Adrenal gland (tissue), 5 donors: Measurements from ENCODE around the gene AFMID.

Source experiments
- CTCF ChIP-seq, 6 experiments: fragments of 450-650 bp in 4 of 6; fragments of 200-600 bp in 2 of 6; sonication (generic) in 1 of 6; IDR thresholded peaks; 1 replicate in 5 of 6; 2 replicates in 1 of 6; pipeline versions ENCODE4 v1.5.1 to v1.8.0; 2016 to 2021; ENCODE audit warnings: antibody characterized with exemption in 6 of 6, mild to moderate bottlenecking in 2 of 6, moderate library complexity in 1 of 6
- POLR2A ChIP-seq, 2 donors: fragments of 450-650 bp; IDR thresholded peaks; one replicate each; pipeline ENCODE4 v1.6.1; 2017; ENCODE audit warnings: antibody characterized with exemption in 2 of 2, mild to moderate bottlenecking in 2 of 2, moderate library complexity in 1 of 2
- donor health status: DM: no; HTN: no; CAD: no.

GRCh38 chr17:78237401-78238012 lies 50.3 kb downstream of the AFMID start:
- TF ChIP-seq CTCF (IDR thresholded peaks at IDR 0.05) (no peak), POLR2A (IDR thresholded peaks at IDR 0.05) (no peak)
